CD4-positive, alpha-beta T cell treated with Interleukin-4 for 4 hours (primary cell): ENCODE results near the gene C13orf46.

Source experiments
- DNase-seq: peaks from one replicate; pipeline ENCODE4 v3.0.0-alpha.2; 2020

The C13orf46 gene

GRCh38 chr13:114009590-114010400 is 35.9 kb upstream of the C13orf46 start:
- no peak for DNase-seq

- DNase-seq: no peak
Measured at GRCh38 chr13:114008964-114009589, 35.2 kb upstream of the C13orf46 start.

GRCh38 chr13:114007566-114007965 is 33.7 kb upstream of the C13orf46 start:
- DNase-seq: no peak

- DNase-seq: no peak
Measured at GRCh38 chr13:114005206-114005724, 31.4 kb upstream of the C13orf46 start.

GRCh38 chr13:114004420-114005205 is 30.7 kb upstream of the C13orf46 start:
- no peak for DNase-seq

- no peak for DNase-seq
Measured at GRCh38 chr13:114002771-114003321, 29.0 kb upstream of the C13orf46 start.

- no peak for DNase-seq
Measured at GRCh38 chr13:114002009-114002544, 28.2 kb upstream of the C13orf46 start.

GRCh38 chr13:114001331-114002008 is 27.6 kb upstream of the C13orf46 start:
- no peak for DNase-seq

- no peak for DNase-seq
Measured at GRCh38 chr13:114000151-114001040, 26.5 kb upstream of the C13orf46 start.

GRCh38 chr13:113999618-113999910 is 25.7 kb upstream of the C13orf46 start:
- DNase-seq: no peak

GRCh38 chr13:113998781-113999617 is 25.1 kb upstream of the C13orf46 start:
- no peak for DNase-seq

GRCh38 chr13:113997845-113998751 is 24.2 kb upstream of the C13orf46 start:
- no peak for DNase-seq

- DNase-seq: no peak
Measured at GRCh38 chr13:113996912-113997745, 23.3 kb upstream of the C13orf46 start.

GRCh38 chr13:113996081-113996911 is 22.4 kb upstream of the C13orf46 start:
- no peak for DNase-seq

- DNase-seq: no peak
Measured at GRCh38 chr13:113995051-113995601, 21.2 kb upstream of the C13orf46 start.

- no peak for DNase-seq
Measured at GRCh38 chr13:113992276-113993005, 18.6 kb upstream of the C13orf46 start.
